RPMI7951 (cell line): ENCODE results near the gene TRAPPC12. TPM values are rescaled to one million over a fixed set of nuclear protein-coding genes. Genes with fewer than 3 reads are reported as not detected.
"Not testable (repeated sequence)": the region's sequence is repeated elsewhere in the genome, so short reads cannot be mapped to it uniquely, and the experiment has no call there.

Source experiments
- DNase-seq: peaks from one replicate; pipeline ENCODE4 v3.0.0-alpha.2; 2012; ENCODE audit warnings: low read depth
- total RNA-seq: library from RNA; depleted of rRNA; stranded (reverse); fragments of >200 nt; shearing (Covaris generic); gene quantifications from 2 replicates; pipeline ENCODE4 v1.2.3, GENCODE V29; 2014

TRAPPC12 gene
- total RNA-seq, 1 experiment from 2014 or later, result 53.6 TPM

GRCh38 chr2:3486047-3487027, 106.8 kb downstream of the TRAPPC12 start:
- no peak for DNase-seq

GRCh38 chr2:3487028-3487425, 107.5 kb downstream of the TRAPPC12 start:
- no peak for DNase-seq

GRCh38 chr2:3487432-3487831, 107.9 kb downstream of the TRAPPC12 start:
- DNase-seq, result peak; percentile 24

- DNase-seq, result no peak
These were observed 108.6 kb downstream of the TRAPPC12 start for GRCh38 chr2:3488061-3488531.

GRCh38 chr2:3488855-3489763, 109.6 kb downstream of the TRAPPC12 start:
- DNase-seq, result no peak

- DNase-seq, result no peak
These were observed 110.2 kb downstream of the TRAPPC12 start for GRCh38 chr2:3489764-3490115.

- DNase-seq, result no peak
These were observed 111.0 kb downstream of the TRAPPC12 start for GRCh38 chr2:3490191-3491170.

GRCh38 chr2:3491306-3491705, 111.8 kb downstream of the TRAPPC12 start:
- no peak for DNase-seq

GRCh38 chr2:3491716-3492474, 112.4 kb downstream of the TRAPPC12 start:
- DNase-seq, result no peak

GRCh38 chr2:3492475-3492787, 112.9 kb downstream of the TRAPPC12 start:
- DNase-seq, result not testable (repeated sequence)

- no peak for DNase-seq
These were observed 113.6 kb downstream of the TRAPPC12 start for GRCh38 chr2:3492951-3493614.

GRCh38 chr2:3493615-3494007, 114.1 kb downstream of the TRAPPC12 start:
- no peak for DNase-seq

- DNase-seq, result no peak
These were observed 115.6 kb downstream of the TRAPPC12 start for GRCh38 chr2:3494984-3495666.

GRCh38 chr2:3496708-3497080, 117.2 kb downstream of the TRAPPC12 start:
- DNase-seq, result not testable (repeated sequence)

GRCh38 chr2:3498783-3499394, 119.4 kb downstream of the TRAPPC12 start:
- DNase-seq, result no peak

- DNase-seq, result no peak
These were observed 120.9 kb downstream of the TRAPPC12 start for GRCh38 chr2:3500326-3500899.

- no peak for DNase-seq
These were observed 123.6 kb downstream of the TRAPPC12 start for GRCh38 chr2:3503046-3503445.

GRCh38 chr2:3503483-3503882, 124.0 kb downstream of the TRAPPC12 start:
- DNase-seq, result no peak

GRCh38 chr2:3504741-3505140, 125.2 kb downstream of the TRAPPC12 start:
- DNase-seq, result no peak
